Stimulated activated CD4-positive, alpha-beta T cell treated with anti-CD3 and anti-CD28 coated beads, Interleukin-12 subunit alpha, Interleukin-12 subunit beta, amount 100 ng/mL, for 4 hours (primary cell): Measurements from ENCODE around the gene TBC1D14.

Experiments used
- DNase-seq: peaks from one replicate; pipeline ENCODE4 v3.0.0-alpha.2; 2020

TBC1D14 gene

DNA sequence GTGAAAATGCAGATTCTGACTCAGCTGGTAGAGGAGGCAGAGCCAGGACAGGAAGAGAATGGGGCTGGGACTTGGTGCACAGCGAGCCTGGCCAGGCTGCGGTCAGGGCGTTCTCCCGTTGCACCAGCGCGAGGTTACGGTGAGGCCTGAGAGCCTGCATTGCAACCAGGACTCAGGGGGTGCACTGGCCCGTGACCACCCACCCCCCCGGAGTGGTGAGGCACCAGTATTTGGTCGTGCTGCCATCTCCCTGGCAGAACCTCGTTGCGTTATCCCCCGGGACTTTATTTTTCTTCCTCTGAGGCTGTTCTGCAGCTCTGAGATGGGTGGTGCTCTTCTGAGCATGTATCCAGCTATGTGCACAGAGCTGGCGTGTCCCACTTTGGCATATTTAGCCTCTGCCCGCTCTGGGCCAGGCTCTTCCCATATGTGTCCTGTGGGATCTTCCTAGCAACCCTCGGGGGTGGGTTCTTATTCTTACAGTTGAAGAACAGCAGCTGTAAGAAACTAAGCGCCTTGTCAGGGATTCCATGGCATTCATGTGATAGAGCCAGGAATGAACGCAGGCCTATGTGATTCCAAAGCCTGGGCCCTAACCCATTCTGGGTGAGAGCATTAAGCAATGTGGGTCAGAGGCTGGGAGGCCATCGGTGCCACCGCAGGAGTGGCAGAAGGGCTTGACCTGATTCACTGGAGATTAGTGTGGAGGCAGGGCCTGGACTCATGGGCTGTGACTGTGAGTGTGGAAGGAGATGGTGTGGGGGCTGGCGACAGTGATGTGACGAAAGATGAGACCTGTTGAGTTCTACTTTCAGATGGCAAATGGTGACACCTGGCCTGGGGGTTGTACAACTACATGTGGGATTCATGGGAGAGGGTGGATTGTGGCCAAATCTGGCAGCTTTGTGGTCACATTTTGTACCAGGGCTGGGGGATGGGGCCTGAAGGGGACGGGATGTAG, 136.6 kb downstream of the TBC1D14 start:
- DNase-seq = no peak

DNA sequence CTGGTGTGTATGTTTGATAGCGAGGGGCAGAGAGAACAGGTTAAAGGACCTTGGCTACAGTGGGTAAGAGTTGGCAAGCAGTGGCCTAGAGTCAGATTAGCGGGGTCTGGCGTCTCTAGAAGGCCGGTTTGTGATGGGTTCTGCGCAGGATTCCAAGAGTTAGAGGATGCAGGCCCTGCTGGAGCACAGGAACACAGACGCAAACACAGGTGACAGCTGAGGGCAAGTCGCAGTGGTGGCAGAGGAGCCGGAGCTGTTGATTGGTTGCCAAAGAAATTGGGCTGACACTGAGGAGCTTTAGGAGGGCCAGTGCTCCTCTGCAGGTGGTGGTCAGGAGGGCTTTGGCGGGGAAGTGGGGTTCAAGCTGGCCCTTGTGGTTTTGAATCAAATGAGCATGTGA, 137.3 kb downstream of the TBC1D14 start:
- no peak for DNase-seq

DNA sequence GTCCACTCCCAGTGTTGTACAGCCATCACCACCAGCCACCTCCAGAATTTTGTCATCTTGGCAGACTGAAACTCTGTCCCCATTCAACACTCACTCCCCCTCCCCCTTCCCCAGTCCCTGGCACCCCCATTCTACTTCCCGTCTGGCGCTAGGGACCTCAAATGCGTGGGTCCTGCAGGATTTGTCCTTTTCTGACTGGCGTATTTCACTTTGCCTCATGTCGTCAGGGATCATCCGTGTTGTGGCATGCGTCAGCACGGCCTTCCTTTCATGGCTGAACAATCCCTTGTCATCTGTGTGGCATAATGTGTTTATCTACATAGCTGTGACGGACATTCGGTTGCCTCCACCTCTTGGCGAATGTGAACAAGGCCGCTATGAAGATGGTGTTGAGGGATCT, 139.0 kb downstream of the TBC1D14 start:
- no peak for DNase-seq

DNA sequence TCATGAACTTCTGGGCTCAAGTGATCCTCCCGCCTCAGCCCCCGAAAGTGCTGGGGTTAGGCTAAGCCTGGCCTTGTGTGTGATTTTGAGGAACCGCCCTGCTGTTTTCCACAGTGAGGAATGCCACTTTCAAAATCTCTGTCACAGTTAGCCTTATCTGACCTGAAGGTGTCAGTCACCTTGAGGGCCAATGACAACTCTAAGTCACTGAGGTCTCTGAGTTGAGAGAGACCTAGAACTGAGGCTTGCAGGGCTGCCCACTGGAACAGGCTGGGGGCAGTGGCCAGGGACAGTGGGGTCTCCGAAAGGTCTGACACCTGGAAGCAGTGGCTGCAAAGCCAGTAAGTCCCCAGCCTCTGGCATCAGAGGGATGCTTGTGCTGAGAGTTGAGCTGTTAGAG, 139.7 kb downstream of the TBC1D14 start:
- DNase-seq = no peak

DNA sequence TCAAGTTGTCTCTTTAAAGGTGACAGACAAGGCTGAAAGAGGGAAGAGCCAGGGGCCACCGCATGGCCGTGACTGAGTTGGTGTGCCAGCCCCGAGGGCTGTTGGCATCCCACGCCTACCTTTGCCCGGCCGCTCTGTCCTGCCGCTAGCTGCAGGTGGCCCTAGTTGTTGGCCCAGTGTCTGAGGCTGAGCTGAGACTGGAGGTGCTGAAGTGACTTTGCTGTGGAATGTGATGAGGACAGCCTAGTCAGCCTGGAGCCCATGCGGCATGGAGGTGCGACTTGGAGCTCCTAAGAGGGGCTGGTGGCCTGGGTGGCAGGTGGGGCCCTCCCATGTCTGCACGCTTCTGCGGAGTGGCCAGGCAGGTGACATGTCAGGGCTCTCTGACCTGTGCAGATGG, 140.1 kb downstream of the TBC1D14 start:
- DNase-seq = no peak

DNA sequence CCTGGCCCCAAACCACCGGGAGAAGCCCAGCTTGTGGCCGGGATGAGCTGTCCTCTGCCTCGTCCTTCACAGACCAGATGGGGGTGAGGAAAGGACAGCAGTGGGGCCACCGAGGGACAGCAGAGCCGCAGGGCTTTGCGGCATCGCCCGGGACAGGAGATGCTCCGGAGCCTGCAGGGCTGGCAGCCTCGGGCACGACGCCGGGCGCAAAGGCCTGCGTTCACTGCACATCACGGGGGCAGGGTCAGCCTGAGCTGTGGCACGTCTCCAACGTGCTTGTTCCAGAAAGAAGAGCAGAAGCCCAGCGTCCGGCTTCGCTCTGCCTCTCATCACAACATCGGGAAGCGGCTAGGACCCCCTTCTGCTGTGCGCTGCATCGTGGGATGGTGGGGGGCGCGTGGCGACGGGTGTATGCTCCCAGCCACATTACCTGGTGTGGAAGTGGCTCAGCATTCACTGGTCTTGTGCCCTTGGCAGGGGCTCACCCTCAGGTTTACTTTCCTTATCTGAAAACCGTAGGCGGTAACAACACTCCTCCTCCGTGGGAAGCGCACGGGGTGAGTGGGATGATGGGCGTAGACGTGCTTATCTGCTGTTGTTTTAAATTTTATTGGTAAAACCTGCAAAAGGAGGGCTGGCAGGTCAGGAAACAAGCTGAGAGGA, 141.0 kb downstream of the TBC1D14 start:
- DNase-seq = no peak

DNA sequence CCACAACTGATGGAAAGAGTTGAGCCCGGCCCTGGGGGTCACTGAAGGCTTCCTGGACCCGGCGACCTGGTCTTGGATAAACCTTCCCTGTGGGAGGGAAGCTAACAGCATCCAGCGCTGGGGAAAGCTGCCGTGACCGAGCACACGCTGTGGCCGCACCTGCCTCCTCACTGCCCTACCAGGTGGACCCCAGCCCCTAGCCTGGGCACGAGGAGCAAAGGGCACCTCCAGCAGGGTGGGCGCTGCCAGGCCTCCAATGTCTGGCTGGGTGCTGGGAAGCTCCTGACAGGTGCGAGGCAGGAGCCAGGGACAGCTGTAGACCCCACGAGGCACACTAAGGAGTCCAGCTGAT, 141.5 kb downstream of the TBC1D14 start:
- DNase-seq = no peak

DNA sequence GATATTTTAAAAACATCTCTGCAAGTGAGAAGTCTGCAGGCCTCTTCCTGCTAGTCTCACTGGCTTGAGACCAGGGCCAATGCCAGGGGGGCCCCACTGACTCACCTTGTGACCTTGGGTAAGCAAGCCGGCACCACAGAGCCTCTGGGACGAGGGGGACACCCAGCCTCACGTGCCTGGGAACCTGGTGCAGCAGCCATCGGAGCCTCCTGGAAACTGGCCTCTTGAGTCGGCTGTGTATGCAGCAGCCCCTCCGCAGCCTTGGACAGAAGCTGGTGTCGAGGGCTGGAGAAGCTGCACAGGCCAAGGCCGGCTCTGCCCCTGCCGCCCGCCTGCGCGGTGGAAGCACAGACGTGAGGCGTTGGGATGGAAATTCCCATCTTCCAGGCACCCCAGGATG, 142.3 kb downstream of the TBC1D14 start:
- no peak for DNase-seq

DNA sequence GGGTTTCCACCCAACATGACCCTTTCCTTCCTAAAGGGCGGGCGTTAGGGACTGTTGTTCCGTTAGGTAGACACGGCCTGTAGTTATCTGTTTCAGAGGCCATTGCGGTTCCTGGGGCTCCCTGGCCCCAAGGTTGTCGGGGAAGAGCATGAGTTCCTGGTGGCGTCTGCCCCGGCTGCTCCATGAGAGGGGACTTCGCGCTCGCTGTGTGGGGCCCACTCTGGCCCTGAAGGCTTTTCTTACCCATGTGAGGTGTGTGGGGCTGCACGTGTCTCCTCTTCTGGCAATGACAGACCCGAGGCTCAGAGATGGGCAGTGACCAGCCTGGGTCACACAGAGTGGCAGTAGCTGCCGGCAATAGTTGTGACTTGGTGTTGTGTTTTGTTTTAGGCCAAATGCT, 142.7 kb downstream of the TBC1D14 start:
- no peak for DNase-seq

DNA sequence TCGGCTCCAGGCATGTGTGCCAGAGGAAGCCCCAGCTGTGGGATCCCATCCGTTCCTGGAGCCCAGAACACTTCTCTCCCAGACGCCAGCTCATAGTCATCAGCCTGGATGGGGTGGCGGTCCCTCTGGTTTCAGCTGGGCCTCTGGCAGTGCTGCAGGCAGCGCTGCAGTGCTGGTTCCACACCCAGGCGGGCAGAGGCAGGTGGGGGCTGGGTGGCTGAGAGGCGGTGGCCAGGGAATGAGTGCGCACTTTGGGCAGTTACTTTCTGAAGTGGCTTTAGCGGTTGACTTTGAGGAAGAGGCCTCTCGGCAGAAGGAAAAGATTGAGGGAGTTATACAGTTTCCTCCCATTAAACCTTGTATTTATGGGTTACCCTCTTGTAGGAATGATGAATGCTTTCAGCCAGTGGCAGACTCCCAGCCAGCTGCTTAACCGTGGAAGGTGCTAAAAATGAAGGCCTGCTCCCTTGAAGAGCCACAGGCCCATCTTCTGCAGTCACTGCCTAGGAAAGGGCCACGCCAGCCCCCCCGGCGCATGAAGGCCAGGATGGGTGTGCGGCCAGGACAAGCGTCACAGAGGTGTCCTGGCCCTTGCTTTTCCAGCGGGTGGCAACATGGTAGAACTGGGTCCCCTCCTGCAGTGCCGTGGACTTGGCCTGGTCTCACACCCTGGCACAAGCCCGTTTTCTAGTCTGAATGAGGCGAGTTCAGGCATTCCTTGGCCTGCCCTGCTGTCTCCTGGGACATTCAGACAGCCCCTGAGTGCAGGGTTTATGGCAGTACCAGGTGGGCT, 143.5 kb downstream of the TBC1D14 start:
- DNase-seq = no peak

DNA sequence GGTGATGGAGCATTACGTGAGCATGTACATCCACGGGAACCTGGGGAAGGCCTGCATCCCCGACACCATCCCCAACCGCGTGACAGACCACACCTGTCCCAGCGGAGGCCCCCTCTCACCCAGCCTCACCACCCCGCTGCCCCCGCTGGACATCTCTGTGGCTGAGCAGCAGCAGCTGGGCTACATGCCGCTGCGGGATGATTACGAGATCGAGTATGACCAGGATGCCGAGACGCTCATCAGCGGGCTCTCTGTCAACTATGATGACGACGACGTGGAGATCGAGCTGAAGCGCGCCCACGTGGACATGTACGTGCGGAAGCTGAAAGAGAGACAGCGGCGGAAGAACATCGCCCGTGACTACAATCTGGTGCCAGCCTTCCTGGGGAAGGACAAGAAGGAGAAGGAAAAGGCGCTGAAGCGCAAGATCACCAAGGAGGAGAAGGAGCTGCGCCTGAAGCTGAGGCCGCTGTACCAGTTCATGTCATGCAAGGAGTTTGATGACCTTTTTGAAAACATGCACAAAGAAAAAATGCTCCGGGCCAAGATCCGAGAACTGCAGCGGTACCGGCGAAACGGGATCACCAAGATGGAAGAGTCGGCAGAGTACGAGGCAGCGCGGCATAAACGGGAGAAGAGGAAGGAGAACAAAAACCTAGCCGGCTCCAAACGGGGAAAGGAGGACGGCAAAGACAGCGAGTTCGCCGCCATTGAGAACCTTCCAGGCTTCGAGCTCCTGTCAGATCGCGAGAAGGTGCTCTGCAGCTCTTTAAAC, 144.7 kb downstream of the TBC1D14 start:
- no peak for DNase-seq

DNA sequence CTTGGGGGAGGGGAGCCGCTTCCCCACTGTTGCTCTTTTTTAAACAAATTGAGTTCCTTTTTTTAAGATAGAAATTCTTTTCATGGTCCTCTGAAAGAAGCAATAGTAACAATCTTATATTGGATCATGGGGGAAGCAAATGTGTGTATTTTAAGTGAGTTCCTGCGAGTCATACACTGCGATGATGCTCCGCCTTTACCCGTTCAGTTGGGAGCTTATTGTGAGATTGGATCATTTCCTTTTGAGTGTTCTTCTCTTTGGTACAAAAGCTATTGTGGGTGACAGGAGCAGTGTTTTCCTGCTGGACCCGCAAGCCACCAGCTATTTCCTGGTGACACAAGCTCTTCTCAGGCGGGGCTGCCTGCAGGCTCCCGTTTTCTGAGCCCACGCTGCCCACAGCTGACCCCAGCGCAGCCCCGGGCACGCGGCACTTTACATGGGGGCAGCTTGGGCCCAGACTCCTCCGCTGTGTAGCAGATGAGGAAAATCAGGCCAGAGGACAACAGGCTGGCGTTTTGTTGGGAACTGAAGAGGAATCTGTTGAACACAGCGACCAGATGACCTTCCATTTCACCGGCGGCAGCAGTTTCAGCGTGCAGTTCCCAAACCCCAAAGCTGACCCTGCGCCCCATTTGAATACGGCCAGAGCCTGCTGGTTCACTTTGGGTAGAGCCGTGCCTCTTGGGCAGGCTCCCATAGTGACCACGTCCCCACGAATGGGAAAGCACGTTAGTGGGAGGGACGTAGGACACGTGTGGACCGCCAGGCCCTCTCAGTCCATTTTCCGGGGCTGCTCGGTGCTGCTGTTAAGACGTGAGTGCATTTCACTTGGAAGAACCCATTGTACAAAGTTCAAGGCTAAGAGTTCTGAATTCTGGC, 145.7 kb downstream of the TBC1D14 start:
- no peak for DNase-seq

DNA sequence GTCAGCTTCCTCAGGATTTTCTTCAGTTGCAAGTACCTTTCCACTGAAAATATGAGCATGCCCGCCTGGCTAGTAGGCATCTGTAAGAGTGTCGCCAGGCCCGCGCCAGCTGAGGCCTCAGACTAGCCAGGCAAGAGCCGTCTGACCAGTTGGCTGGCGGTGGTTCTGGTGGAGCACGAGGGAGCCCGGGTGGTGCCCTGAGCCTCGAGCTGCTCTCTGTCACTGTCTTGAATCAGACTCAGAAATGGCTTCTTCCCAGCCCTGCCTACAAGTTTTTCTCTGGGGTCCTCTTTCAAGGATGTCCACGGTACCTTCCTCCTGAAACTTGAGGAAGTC, 146.3 kb downstream of the TBC1D14 start:
- DNase-seq = no peak

DNA sequence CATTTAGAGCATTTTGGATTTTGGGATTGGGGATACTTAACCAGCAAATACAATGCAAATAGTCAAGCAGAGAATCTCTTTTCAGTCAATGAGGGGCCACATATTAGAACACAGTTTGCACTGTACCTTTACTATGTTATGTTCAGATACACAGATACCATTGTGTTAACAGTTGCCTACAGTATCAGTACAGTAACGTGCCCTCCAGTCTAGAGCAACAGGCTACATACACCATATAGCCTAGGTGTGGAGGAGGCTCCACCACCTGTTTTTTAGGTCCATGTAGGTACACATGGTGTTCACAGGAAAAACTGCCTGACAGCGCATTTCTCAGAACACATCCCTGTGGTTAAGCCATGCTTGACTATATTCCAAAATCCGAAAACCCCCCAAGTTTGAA, 149.2 kb downstream of the TBC1D14 start:
- DNase-seq = no peak

DNA sequence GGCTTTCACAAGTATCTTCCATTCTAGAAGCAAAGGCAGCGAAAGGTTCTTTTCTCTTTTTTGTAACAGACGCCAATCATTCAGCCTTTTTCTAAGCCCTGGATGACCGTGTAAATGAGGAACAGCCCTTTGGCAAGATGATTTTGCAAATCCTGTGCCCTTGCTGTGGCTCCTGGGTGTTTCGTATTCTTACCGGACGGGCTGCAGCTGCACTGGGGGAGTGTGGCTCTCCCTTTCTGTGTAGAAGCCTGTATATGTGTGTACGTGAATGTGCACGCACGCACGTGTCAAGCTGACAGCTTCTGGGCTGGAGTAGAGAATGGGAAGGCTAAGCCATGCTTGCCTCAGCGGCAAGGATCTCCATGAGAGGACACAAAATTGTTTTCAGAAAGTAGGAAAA, 150.0 kb downstream of the TBC1D14 start:
- no peak for DNase-seq

DNA sequence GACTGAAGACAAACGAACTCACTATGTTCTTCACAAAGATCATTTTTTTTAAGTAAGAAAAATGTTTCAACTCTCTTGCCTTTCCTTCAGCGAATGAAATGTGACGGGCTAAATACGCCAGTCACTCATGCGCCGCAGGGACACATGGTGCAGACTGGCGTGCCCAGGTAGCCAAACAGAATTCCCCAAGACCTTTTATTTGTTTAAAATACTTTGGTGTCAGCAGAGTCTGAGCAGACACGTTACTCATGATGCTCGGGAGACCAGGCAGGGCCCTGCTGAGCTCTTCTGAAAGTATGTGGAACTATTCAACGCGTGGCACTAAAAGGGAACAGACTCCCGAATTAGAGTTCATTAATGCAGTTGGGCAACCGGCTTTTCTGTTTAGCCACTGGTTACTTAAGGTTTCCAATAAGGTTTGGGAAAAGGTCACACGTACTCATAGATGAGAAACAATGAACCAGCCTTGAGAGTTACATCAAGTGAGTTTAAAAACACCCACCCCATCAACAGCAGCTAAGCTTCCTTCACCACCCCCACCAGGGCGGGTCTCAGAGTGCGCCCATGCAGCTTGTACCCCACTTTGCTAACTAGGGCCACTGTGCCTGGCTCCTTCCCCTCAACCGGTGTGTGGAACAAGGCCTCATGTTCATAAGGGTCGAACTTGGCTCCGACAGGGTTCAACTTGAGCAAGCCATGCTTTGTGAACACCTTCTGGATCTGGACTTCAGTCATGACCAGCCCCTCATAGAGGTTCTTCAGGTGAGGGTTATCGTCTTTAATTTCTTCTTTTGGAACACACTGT, 150.9 kb downstream of the TBC1D14 start:
- no peak for DNase-seq

DNA sequence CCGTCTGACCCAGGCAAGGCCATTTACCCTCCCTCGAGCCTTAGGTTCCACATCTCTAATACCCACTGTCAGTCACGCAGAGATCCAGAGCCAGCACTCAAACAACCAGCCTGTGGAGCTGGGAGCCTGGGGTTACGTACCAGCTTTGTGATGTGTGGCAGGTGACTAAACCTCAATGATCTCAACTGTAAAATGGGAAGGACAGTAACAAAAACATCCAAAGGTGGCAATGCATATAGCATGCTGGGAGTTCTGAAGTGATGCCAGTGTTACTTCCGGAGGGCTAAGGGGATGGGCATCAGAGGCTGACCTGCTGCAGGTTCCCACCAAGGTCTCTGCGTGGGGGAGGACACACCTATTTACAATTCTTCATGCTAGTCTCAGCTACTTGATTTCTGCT, 152.2 kb downstream of the TBC1D14 start:
- no peak for DNase-seq

DNA sequence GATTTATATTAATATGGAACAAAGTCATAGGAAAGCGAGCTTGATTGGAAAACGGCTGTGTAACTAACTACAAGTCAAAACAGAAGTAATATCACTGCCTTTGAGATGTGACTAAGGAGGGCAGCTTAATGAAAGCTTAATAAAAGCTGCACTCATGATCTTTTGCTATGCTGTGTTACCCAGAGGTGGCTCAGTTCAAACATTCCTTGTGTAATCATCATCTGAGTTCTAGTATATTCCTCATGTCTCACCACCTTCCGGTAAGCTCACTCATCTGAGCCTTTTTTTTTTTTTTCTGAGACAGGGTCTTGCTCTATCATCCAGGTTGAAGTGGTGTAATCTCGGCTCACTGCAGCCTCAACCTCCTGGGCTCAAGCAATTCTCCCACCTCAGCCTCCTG, 153.2 kb downstream of the TBC1D14 start:
- no peak for DNase-seq

DNA sequence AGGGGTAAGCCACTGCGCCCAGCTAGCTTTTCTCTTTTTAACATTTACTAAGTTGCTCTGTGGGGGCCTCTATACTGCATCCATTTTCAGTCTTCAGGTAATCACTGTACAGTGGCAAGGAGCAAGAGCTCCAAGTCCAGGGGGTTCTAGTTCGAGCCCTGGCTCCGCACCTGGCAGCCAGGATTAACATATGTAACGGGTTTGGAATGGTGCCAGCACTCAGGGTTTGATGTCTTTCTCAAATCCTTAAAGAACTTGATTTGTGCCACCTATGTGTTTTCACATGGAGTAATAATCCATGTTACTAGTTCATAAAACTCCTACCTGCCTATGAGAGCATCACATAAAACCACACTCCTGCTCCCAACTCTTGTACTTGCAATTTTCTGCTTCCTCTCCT, 153.7 kb downstream of the TBC1D14 start:
- no peak for DNase-seq

DNA sequence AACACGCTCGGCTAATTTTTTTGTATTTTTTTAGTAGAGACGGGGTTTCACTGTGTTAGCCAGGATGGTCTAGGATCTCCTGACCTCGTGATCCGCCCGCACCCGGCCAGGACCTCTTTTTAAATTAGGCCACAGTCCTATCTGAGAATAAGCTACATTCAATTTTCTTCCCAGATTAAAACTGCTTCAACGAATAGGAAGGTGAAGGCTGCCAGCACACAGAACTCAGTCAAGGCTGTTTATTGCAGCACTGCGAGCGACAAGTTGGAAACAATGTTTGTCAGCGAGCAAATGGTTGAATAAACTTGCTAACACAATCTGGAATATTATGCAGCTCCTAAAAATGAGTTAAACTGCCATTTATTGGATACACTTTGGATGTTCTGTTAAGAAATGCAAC, 156.4 kb downstream of the TBC1D14 start:
- no peak for DNase-seq

DNA sequence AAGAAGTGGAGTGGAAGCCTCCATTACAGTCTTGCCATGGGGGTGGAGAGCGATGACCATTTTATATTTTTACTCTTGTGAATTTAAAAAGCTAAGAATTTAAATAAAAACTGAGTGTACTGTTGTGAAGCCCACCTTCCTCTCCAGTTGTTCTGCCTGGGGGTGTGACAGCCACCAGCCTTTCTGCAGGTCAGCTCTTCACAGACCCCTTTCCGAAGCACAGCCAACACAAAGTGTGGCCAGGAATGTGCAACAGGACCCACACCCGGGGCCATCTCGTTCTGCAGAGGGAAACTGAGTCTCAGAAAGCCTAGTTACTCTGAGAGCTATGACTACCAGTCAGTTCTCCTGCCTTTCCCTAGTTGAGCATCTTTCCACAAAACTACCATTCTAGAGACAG, 156.9 kb downstream of the TBC1D14 start:
- no peak for DNase-seq
